Neuronal stem cell (in vitro differentiated cells): ENCODE data around the gene DMXL1.
A peak's percentile ranks its signal among the peaks of the same experiment; 100 is the strongest.
"Not testable (repeated sequence)": the region's sequence is repeated elsewhere in the genome, so short reads cannot be mapped to it uniquely, and the experiment has no call there.

Experiments
- DNase-seq: peaks from one replicate; pipeline ENCODE4 v3.0.0-alpha.2; 2013; ENCODE audit warnings: low spot score
- H2AFZ ChIP-seq: one replicate; pipeline ENCODE4 v1.6.1; 2013; ENCODE audit warnings: mild to moderate bottlenecking, low read length, inconsistent platforms
- H2AK5ac ChIP-seq: 2 replicates; pipeline ENCODE4 v1.6.1; 2013; ENCODE audit warnings: low read depth, mild to moderate bottlenecking, inconsistent platforms, low read length, moderate library complexity, mixed read lengths
- H2BK120ac ChIP-seq: 2 replicates; pipeline ENCODE4 v1.6.1; 2013; ENCODE audit warnings: low read depth, mild to moderate bottlenecking, inconsistent platforms, low read length, moderate library complexity, mixed read lengths
- H2BK12ac ChIP-seq: one replicate; pipeline ENCODE4 v1.6.1; 2013; ENCODE audit warnings: low read length, inconsistent platforms
- H2BK15ac ChIP-seq: 2 replicates; pipeline ENCODE4 v1.6.1; 2013; ENCODE audit warnings: mild to moderate bottlenecking, low read length, inconsistent platforms, mixed read lengths
- H2BK5ac ChIP-seq: one replicate; pipeline ENCODE4 v1.6.1; 2013; ENCODE audit warnings: inconsistent platforms, mild to moderate bottlenecking, low read length, moderate library complexity
- H3K14ac ChIP-seq: one replicate; pipeline ENCODE4 v1.6.1; 2013; ENCODE audit warnings: low read length, inconsistent platforms
- H3K18ac ChIP-seq: 2 replicates; pipeline ENCODE4 v1.6.1; 2013; ENCODE audit warnings: low read length, inconsistent platforms
- H3K23ac ChIP-seq: 2 replicates; pipeline ENCODE4 v1.6.1; 2013; ENCODE audit warnings: low read depth, mild to moderate bottlenecking, mixed read lengths, low read length, inconsistent platforms; ENCODE audit not compliant: poor library complexity
- H3K27ac ChIP-seq: replicated peaks from 3 replicates; pipeline ENCODE4 v1.5.1; 2013; ENCODE audit warnings: low read length, inconsistent platforms
- H3K27me3 ChIP-seq, 3 experiments: 2 replicates each; pipeline ENCODE4 v1.6.1; 2013; ENCODE audit warnings: low read length in 3 of 3, mild to moderate bottlenecking in 2 of 3, inconsistent platforms in 1 of 3, low read depth in 1 of 3, mixed read lengths in 1 of 3, moderate library complexity in 1 of 3; ENCODE audit not compliant: control insufficient read depth in 3 of 3, insufficient read depth in 3 of 3
- H3K36me3 ChIP-seq, 2 donors: replicated peaks in 1 of 2; 2 replicates each; pipeline ENCODE4 v1.6.1; 2013; ENCODE audit warnings: low read length in 2 of 2; ENCODE audit not compliant: control insufficient read depth in 2 of 2, insufficient read depth in 2 of 2
- H3K4ac ChIP-seq: 2 replicates; pipeline ENCODE4 v1.6.1; 2013; ENCODE audit warnings: inconsistent platforms, mild to moderate bottlenecking, low read length, moderate library complexity
- H3K4me1 ChIP-seq, 2 donors: 1 replicate in 1 of 2; 2 replicates in 1 of 2; pipeline ENCODE4 v1.6.1; 2013; ENCODE audit warnings: low read length in 2 of 2, low read depth in 1 of 2; ENCODE audit not compliant: control insufficient read depth in 2 of 2, insufficient read depth in 1 of 2
- H3K4me2 ChIP-seq: one replicate; pipeline ENCODE4 v1.6.1; 2013; ENCODE audit warnings: mild to moderate bottlenecking, low read length, inconsistent platforms; ENCODE audit not compliant: insufficient read depth, poor library complexity, severe bottlenecking
- H3K4me3 ChIP-seq, 2 donors: 2 replicates each; pipeline ENCODE4 v1.5.1; 2013; ENCODE audit warnings: low read length in 2 of 2, mild to moderate bottlenecking in 2 of 2, inconsistent platforms in 1 of 2, moderate library complexity in 1 of 2
- H3K79me1 ChIP-seq: one replicate; pipeline ENCODE4 v1.6.1; 2013; ENCODE audit warnings: low read depth, mild to moderate bottlenecking, inconsistent platforms, low read length, moderate library complexity
- H3K9ac ChIP-seq: one replicate; pipeline ENCODE4 v1.6.1; 2013; ENCODE audit warnings: mild to moderate bottlenecking, low read depth, low read length, inconsistent platforms; ENCODE audit not compliant: poor library complexity
- H3K9me3 ChIP-seq, 2 donors: replicated peaks in 1 of 2; 2 replicates each; pipeline versions ENCODE3 to v1.6.1; 2013; ENCODE audit warnings: low read length in 2 of 2, mild to moderate bottlenecking in 2 of 2, inconsistent platforms in 1 of 2, low read depth in 1 of 2, mixed read lengths in 1 of 2, moderate library complexity in 1 of 2; ENCODE audit not compliant: control insufficient read depth in 2 of 2, insufficient read depth in 1 of 2
- H4K8ac ChIP-seq: one replicate; pipeline ENCODE4 v1.6.1; 2013; ENCODE audit warnings: low read depth, mild to moderate bottlenecking, inconsistent platforms, low read length, moderate library complexity
- H4K91ac ChIP-seq: one replicate; pipeline ENCODE4 v1.6.1; 2013; ENCODE audit warnings: low read length, low read depth, mild to moderate bottlenecking, inconsistent platforms; ENCODE audit not compliant: poor library complexity
- WGBS, 2 donors: extraction: QIAGEN DNeasy Blood & Tissue Kit; methylation state at CpG; one replicate each; pipeline ENCODE4 v1.1.7; 2013; ENCODE audit warnings: missing lambda C conversion rate in 2 of 2, mixed read lengths in 1 of 2; ENCODE audit not compliant: insufficient read length in 2 of 2, insufficient replicate concordance in 1 of 2; ENCODE audit errors: extremely low coverage in 2 of 2; 5-methylcytosine and 5-hydroxymethylcytosine counted together

Gene DMXL1

GRCh38 chr5:119131530-119132304, 60.8 kb downstream of the DMXL1 start:
- no peak overlapping the region for H2AFZ ChIP-seq
- no peak overlapping the region for H3K4me2 ChIP-seq
- peaks cover 2 to 11% of the 10 kb centered on the region in 2 donors for H3K9me3 ChIP-seq
- no peak overlapping the region for H2BK120ac ChIP-seq
- no peak overlapping the region for H3K18ac ChIP-seq
- no peak overlapping the region for H3K4me3 ChIP-seq
- no CpG with 5 or more reads among the region's 2 CpGs for WGBS, 2 donors
- H3K14ac ChIP-seq, result no peak overlapping the region
- no peaks in the 10 kb centered on the region for H3K79me1 ChIP-seq
- no peak overlapping the region for H4K91ac ChIP-seq
- no peak for DNase-seq
- H3K4ac ChIP-seq, result no peak overlapping the region
- H2BK15ac ChIP-seq, result no peak overlapping the region
- peaks cover 2 to 40% of the 10 kb centered on the region in 2 donors for H3K36me3 ChIP-seq
- no peak overlapping the region for H3K9ac ChIP-seq
- no peak overlapping the region for H2BK5ac ChIP-seq
- H3K4me1 ChIP-seq, result no peaks in the 10 kb centered on the region
- no peak overlapping the region for H2AK5ac ChIP-seq
- H3K27ac ChIP-seq, result no peak overlapping the region
- H2BK12ac ChIP-seq, result no peak overlapping the region
- no peaks in the 10 kb centered on the region for H3K27me3 ChIP-seq
- H4K8ac ChIP-seq, result no peak overlapping the region
- H3K23ac ChIP-seq, result no peak overlapping the region

DNA sequence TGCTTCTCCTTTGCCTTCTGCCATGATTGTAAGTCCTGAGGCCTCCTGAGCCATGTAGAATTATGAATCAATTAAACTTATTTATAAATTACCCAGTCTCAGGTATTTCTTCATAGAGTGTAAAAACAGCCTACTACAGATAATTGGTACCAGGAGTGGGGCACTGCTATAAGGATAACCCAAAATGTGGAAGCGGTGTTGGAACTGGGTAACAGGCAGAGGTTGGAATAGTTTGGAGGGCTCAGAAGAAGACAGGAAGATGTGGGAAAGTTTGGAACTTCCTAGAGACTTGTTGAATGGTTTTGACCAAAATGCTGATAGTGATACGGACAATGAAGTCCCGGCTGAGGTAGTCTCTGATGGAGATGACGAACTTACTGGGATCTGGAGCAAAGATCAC, 64.9 kb downstream of the DMXL1 start:
- not testable (repeated sequence) for H2BK12ac ChIP-seq, H3K27me3 ChIP-seq, H2AK5ac ChIP-seq, H4K91ac ChIP-seq, H2BK5ac ChIP-seq, H4K8ac ChIP-seq, H3K4me3 ChIP-seq, DNase-seq, H3K9ac ChIP-seq, H3K18ac ChIP-seq, H2AFZ ChIP-seq, H3K4me2 ChIP-seq, H2BK15ac ChIP-seq, H3K79me1 ChIP-seq, H3K4ac ChIP-seq, H3K14ac ChIP-seq, H3K4me1 ChIP-seq, H3K23ac ChIP-seq, H2BK120ac ChIP-seq, H3K27ac ChIP-seq
- Histone ChIP-seq H3K9me3 (peaks cover 10 to 45% of the 10 kb centered on the region in 2 donors), H3K36me3 (peaks cover 5 to 36% of the 10 kb centered on the region in 2 donors)
- no CpG with 5 or more reads among the region's 4 CpGs for WGBS, 2 donors

DNA sequence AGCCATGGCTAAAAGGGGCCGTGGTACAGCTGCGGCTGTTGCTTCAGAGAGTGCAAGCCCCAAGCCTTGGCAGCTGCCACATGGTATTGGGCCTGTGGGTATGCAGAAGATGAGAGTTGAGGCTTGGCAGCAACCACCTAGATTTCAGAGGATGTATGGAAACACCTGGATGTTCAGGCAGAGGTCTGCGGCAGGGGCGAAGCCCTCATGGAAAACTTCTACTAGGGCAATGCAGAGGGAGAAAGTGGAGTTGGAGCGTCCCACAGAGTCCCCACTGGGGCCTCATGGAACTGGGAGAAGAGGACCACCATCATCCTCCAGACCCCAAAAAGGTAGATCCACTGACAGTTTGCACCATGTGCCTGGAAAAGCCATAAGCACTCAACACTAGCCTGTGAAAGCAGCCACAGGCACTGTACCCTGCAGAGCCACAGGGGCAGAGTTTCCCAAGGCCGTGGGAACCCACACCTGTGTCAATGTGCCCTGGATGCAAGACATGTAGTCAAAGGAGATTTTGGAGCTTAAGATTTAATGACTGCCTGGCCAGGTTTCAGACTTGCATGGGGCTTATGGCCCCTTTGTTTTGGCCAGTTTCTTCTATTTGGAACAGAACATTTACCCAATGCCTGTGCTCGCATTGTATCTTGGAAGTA, 65.9 kb downstream of the DMXL1 start:
- WGBS, 2 donors, result no CpG with 5 or more reads among the region's 7 CpGs
- Histone ChIP-seq H3K36me3 (peaks cover 5 to 29% of the 10 kb centered on the region in 2 donors), H2BK15ac (no peak overlapping the region), H3K79me1 (no peaks in the 10 kb centered on the region), H4K8ac (no peak overlapping the region), H2AK5ac (no peak overlapping the region), H3K4me2 (no peak overlapping the region), H2BK5ac (peak overlapping the region; percentile 24), H4K91ac (no peak overlapping the region), H3K4me1 (no peaks in the 10 kb centered on the region), H2BK120ac (no peak overlapping the region), H3K27me3 (no peaks in the 10 kb centered on the region), H3K18ac (no peak overlapping the region), H3K9me3 (peaks cover 10 to 48% of the 10 kb centered on the region in 2 donors), H3K27ac (no peak overlapping the region), H3K14ac (no peak overlapping the region), H3K9ac (no peak overlapping the region), H2AFZ (no peak overlapping the region), H3K4ac (no peak overlapping the region), H2BK12ac (no peak overlapping the region), H3K23ac (no peak overlapping the region), H3K4me3 (no peak overlapping the region)
- no peak for DNase-seq

GRCh38 chr5:119153629-119154028, 82.7 kb downstream of the DMXL1 start:
- Histone ChIP-seq H3K14ac (no peak overlapping the region), H2BK5ac (no peak overlapping the region), H3K18ac (no peak overlapping the region), H3K4me2 (no peak overlapping the region), H3K27me3 (no peaks in the 10 kb centered on the region), H3K23ac (no peak overlapping the region), H2AFZ (no peak overlapping the region), H2BK12ac (no peak overlapping the region), H3K4me1 (no peaks in the 10 kb centered on the region), H3K27ac (no peak overlapping the region), H3K9me3 (no peaks in the 10 kb centered on the region), H3K36me3 (peaks cover 5 to 41% of the 10 kb centered on the region in 2 donors), H3K4me3 (no peak overlapping the region), H3K79me1 (no peaks in the 10 kb centered on the region), H3K4ac (no peak overlapping the region), H4K91ac (no peak overlapping the region), H2BK15ac (no peak overlapping the region), H3K9ac (no peak overlapping the region), H2BK120ac (no peak overlapping the region), H4K8ac (no peak overlapping the region), H2AK5ac (no peak overlapping the region)
- no peak for DNase-seq
- WGBS, 2 donors, result no CpG with 5 or more reads among the region's 4 CpGs
